ENCODE results near the gene ZNF580. TPM values are rescaled to one million over a fixed set of nuclear protein-coding genes. Genes with fewer than 3 reads are reported as not detected.

The ZNF580 gene
- polyA plus RNA-seq, 1 donor (not counting 4 experiments of a cell fraction or from before 2014, with no cell fraction given) = 3.0 TPM

- peak overlapping the region; percentile 63 for H2AFZ ChIP-seq (ENCODE audit: control insufficient read depth, low read length)
- H3K9me1 ChIP-seq (ENCODE audit: control insufficient read depth, extremely low read depth, insufficient read depth, low read length) = no peaks in the 10 kb centered on the region
- H3K9ac ChIP-seq (ENCODE audit: control insufficient read depth, extremely low read depth, insufficient read depth, low read length) = peak overlapping the region; percentile 47
- peaks cover 7 to 11% of the 10 kb centered on the region in 2 experiments for H3K36me3 ChIP-seq (ENCODE audit: control insufficient read depth in 2 of 2, extremely low read depth in 1 of 2, insufficient read depth in 2 of 2, low read length in 2 of 2)
- TF ChIP-seq EZH2 (IDR thresholded peaks at IDR 0.05; ENCODE audit: low read length) (no peak), CTCF (optimal IDR thresholded peaks at IDR 0.05 in 1 of 3, IDR thresholded peaks at IDR 0.05 in 1 of 3, conservative IDR thresholded peaks at IDR 0.05 in 1 of 3; ENCODE audit: extremely low read depth in 1 of 3, insufficient read depth in 2 of 3, low read length in 3 of 3) (no peak)
- peak overlapping the region; percentile 61 to 72 (median 65) for H3K4me3 ChIP-seq (ENCODE audit: control insufficient read depth in 2 of 3, extremely low read depth in 1 of 3, insufficient read depth in 2 of 3, low read depth in 1 of 3, low read length in 3 of 3)
- DNase-seq (ENCODE audit: low read depth, low spot score) (peak; percentile 89), FAIRE-seq (no peak)
- H3K4me2 ChIP-seq (ENCODE audit: control insufficient read depth, extremely low read depth, insufficient read depth, low read depth, low read length) = peak overlapping the region; percentile 95
- dilution Hi-C loops (cut with MboI; ENCODE audit: extremely low pct_ligation_motif_present, low sequenced_read_pairs) = no loop called here
- no peaks in the 10 kb centered on the region for H4K20me1 ChIP-seq (ENCODE audit: control insufficient read depth, extremely low read depth, insufficient read depth, low read length)
- H3K27ac ChIP-seq (ENCODE audit: control insufficient read depth, insufficient read depth, low read length) = peak overlapping the region; percentile 67
- H3K9me3 ChIP-seq (ENCODE audit: control insufficient read depth, low read depth, low read length) = no peaks in the 10 kb centered on the region
- peaks cover 23% of the 10 kb centered on the region for H3K4me1 ChIP-seq (ENCODE audit: control insufficient read depth, extremely low read depth, insufficient read depth, low read length)
- peaks cover 38% of the 10 kb centered on the region for H3K79me2 ChIP-seq (ENCODE audit: control insufficient read depth, insufficient read depth, low read length)
- H3K27me3 ChIP-seq (ENCODE audit: control insufficient read depth, extremely low read depth, insufficient read depth, low read length) = no peaks in the 10 kb centered on the region
Measured at GRCh38 chr19:55605207-55605636, 35.6 kb upstream of the ZNF580 start.

GRCh38 chr19:55605637-55606470, 34.9 kb upstream of the ZNF580 start, which contains the start of gene ZNF865:
Gene ZNF865, plus strand, starts transcription at chr19:55605647. Its CDS starts 7,972 bp downstream, at chr19:55613619.
- Histone ChIP-seq H3K36me3 (ENCODE audit: control insufficient read depth in 2 of 2, extremely low read depth in 1 of 2, insufficient read depth in 2 of 2, low read length in 2 of 2) (peaks cover 11 to 14% of the 10 kb centered on the region in 2 experiments), H2AFZ (ENCODE audit: control insufficient read depth, low read length) (peak within 1 kb of the TSS; percentile 63), H3K4me2 (ENCODE audit: control insufficient read depth, extremely low read depth, insufficient read depth, low read depth, low read length) (peak within 1 kb of the TSS; percentile 95), H3K9me1 (ENCODE audit: control insufficient read depth, extremely low read depth, insufficient read depth, low read length) (no peaks in the 10 kb centered on the region), H3K79me2 (ENCODE audit: control insufficient read depth, insufficient read depth, low read length) (peaks cover 44% of the 10 kb centered on the region), H3K9ac (ENCODE audit: control insufficient read depth, extremely low read depth, insufficient read depth, low read length) (peak within 1 kb of the TSS; percentile 84), H4K20me1 (ENCODE audit: control insufficient read depth, extremely low read depth, insufficient read depth, low read length) (no peaks in the 10 kb centered on the region), H3K4me1 (ENCODE audit: control insufficient read depth, extremely low read depth, insufficient read depth, low read length) (peaks cover 21% of the 10 kb centered on the region), H3K9me3 (ENCODE audit: control insufficient read depth, low read depth, low read length) (no peaks in the 10 kb centered on the region), H3K27me3 (ENCODE audit: control insufficient read depth, extremely low read depth, insufficient read depth, low read length) (no peaks in the 10 kb centered on the region), H3K27ac (ENCODE audit: control insufficient read depth, insufficient read depth, low read length) (peak within 1 kb of the TSS; percentile 67), H3K4me3 (ENCODE audit: control insufficient read depth in 2 of 3, extremely low read depth in 1 of 3, insufficient read depth in 2 of 3, low read depth in 1 of 3, low read length in 3 of 3) (peak within 1 kb of the TSS; percentile 61 to 73 (median 72))
- FAIRE-seq (peak; percentile 86), DNase-seq (ENCODE audit: low read depth, low spot score) (no peak)
- TF ChIP-seq CTCF (optimal IDR thresholded peaks at IDR 0.05 in 1 of 3, IDR thresholded peaks at IDR 0.05 in 1 of 3, conservative IDR thresholded peaks at IDR 0.05 in 1 of 3; ENCODE audit: extremely low read depth in 1 of 3, insufficient read depth in 2 of 3, low read length in 3 of 3) (peak; percentile 88 to 91 (median 91)), EZH2 (IDR thresholded peaks at IDR 0.05; ENCODE audit: low read length) (no peak)
- dilution Hi-C loops (cut with MboI; ENCODE audit: extremely low pct_ligation_motif_present, low sequenced_read_pairs) = no loop called here
